Hepatocyte (in vitro differentiated cells): Measurements from ENCODE around the gene DERL3.

Experiments
- EZH2 ChIP-seq: fragments of 200-600 bp; sonication (generic); IDR thresholded peaks from 2 replicates; pipeline ENCODE4 v1.6.1; 2016; ENCODE audit warnings: antibody characterized with exemption, mild to moderate bottlenecking, borderline replicate concordance
- EZH2phosphoT487 ChIP-seq: fragments of 200-600 bp; sonication (generic); IDR thresholded peaks from one replicate; pipeline ENCODE4 v1.6.1; 2018; ENCODE audit warnings: antibody characterized with exemption, mild to moderate bottlenecking, low read depth, moderate library complexity; ENCODE audit not compliant: unreplicated experiment, severe bottlenecking
- TF ChIP-seq, protein P1 (sequence below): fragments of 200-600 bp; sonication (generic); IDR thresholded peaks from 2 replicates; pipeline ENCODE4 v1.5.1; 2016; ENCODE audit warnings: antibody characterized with exemption, mild to moderate bottlenecking; ENCODE audit not compliant: poor library complexity

DNA sequence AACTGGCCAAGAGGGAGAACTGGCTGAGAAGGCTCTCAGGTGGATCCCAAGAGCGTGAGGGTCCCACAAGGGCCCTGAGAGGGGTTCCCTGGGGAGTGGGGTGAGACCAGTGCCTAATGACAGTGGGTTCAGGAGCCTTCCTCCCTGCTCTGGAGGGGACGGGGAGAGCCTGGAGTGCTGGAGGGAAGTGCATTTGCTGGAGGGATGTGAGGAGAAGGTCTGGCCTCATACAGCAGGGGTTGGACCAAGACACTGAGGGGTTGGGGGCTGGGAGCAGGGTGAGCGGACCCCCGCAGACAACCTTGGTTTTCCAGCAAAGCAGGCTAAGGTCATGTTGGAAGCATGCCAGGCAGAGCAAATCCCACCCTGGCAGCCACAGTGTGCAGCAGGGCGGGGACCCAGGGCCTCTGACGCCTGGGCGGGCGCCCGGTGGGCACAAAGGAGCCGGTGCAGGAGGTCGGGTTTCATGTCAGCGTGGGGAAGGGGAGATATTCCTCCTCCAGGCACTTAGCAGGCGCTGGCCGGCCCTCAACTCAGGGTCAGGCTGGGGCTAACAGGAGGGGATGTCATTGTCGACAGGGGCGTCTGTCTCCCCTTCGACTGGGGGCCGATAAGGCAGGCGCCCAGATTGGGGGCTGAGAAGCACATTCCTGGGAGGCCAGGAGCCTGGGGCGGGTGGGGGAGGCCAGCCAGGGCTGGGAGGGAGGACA is 3.1 kb upstream of the DERL3 start:
- TF ChIP-seq, protein P1, sequence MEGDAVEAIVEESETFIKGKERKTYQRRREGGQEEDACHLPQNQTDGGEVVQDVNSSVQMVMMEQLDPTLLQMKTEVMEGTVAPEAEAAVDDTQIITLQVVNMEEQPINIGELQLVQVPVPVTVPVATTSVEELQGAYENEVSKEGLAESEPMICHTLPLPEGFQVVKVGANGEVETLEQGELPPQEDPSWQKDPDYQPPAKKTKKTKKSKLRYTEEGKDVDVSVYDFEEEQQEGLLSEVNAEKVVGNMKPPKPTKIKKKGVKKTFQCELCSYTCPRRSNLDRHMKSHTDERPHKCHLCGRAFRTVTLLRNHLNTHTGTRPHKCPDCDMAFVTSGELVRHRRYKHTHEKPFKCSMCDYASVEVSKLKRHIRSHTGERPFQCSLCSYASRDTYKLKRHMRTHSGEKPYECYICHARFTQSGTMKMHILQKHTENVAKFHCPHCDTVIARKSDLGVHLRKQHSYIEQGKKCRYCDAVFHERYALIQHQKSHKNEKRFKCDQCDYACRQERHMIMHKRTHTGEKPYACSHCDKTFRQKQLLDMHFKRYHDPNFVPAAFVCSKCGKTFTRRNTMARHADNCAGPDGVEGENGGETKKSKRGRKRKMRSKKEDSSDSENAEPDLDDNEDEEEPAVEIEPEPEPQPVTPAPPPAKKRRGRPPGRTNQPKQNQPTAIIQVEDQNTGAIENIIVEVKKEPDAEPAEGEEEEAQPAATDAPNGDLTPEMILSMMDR = no peak
- TF ChIP-seq EZH2 = no peak
- no peak for TF ChIP-seq EZH2phosphoT487
